Measurements from ENCODE around the gene OSBPL8. TPM values are rescaled to one million over a fixed set of nuclear protein-coding genes. Genes with fewer than 3 reads are reported as not detected.

OSBPL8 gene
- total RNA-seq, 2 experiments from 2014 or later, result 25.0 to 61.3 TPM

DNA sequence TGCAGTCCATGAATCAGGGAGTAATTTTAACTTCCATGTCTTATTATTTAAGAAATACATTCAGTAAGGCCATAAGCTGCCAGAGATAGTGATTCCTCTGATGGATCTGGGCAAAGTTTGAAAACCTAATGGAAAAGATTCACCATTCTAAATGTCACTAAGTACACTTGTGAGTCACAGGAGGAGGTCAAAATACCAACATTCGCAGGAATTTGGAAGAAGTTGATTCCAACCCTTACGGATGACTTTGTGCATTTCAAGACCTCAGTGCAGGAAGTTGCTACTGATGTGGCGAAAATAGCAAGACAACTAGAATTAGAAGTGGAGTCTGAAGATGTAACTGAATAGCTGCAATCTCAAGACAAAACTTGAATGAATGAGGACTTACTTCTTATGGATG, 69.8 kb downstream of the OSBPL8 start:
- no peaks in the 10 kb centered on the region for H3K4me1 ChIP-seq (ENCODE audit: insufficient read depth, low read length, poor library complexity, severe bottlenecking)
- H4K20me1 ChIP-seq (ENCODE audit: insufficient read depth, low read length), result no peaks in the 10 kb centered on the region
- peaks cover 24% of the 10 kb centered on the region for H3K9me3 ChIP-seq (ENCODE audit: low read length)
- no peak overlapping the region for H2AFZ ChIP-seq (ENCODE audit: low read length)
- no peak overlapping the region for H3K27ac ChIP-seq (ENCODE audit: low read depth, low read length, poor library complexity, severe bottlenecking)
- no peak for DNase-seq (ENCODE audit: low spot score)
- CTCF ChIA-PET (ENCODE audit: unreplicated experiment), result interaction anchor here (0.7 kb wide), 1 partner anchor 21 kb away, joined by 3 read pairs; no protein-coding TSS in a partner anchor
- H3K36me3 ChIP-seq (ENCODE audit: insufficient read depth, low read length), result peaks cover 46% of the 10 kb centered on the region
- no peaks in the 10 kb centered on the region; the same call in 1 of the 2 replicates for H3K79me2 ChIP-seq (ENCODE audit: insufficient read depth, low read depth, low read length)
- no TSS peak for BruUV-seq (replicated peaks)
- H3K9me2 ChIP-seq (ENCODE audit: insufficient read depth, low read length), result no peaks in the 10 kb centered on the region
- POLR2A ChIA-PET, result interaction anchor here (0.6 kb wide), 1 partner anchor 15 kb away, joined by 4 read pairs; no protein-coding TSS in a partner anchor
- TF ChIP-seq EZH2phosphoT487 (IDR thresholded peaks at IDR 0.05; ENCODE audit: borderline replicate concordance, low read depth, low read length), result no peak
- TF ChIP-seq, protein P1, sequence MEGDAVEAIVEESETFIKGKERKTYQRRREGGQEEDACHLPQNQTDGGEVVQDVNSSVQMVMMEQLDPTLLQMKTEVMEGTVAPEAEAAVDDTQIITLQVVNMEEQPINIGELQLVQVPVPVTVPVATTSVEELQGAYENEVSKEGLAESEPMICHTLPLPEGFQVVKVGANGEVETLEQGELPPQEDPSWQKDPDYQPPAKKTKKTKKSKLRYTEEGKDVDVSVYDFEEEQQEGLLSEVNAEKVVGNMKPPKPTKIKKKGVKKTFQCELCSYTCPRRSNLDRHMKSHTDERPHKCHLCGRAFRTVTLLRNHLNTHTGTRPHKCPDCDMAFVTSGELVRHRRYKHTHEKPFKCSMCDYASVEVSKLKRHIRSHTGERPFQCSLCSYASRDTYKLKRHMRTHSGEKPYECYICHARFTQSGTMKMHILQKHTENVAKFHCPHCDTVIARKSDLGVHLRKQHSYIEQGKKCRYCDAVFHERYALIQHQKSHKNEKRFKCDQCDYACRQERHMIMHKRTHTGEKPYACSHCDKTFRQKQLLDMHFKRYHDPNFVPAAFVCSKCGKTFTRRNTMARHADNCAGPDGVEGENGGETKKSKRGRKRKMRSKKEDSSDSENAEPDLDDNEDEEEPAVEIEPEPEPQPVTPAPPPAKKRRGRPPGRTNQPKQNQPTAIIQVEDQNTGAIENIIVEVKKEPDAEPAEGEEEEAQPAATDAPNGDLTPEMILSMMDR (conservative IDR thresholded peaks at IDR 0.05; ENCODE audit: low read length), result no peak
- H3K4me3 ChIP-seq (ENCODE audit: low read depth, low read length, poor library complexity, severe bottlenecking), result no peak overlapping the region
- intact Hi-C loops (cut with micrococcal nuclease; ENCODE audit: unreplicated experiment), result no loop called here
- no peak overlapping the region for H3K4me2 ChIP-seq (ENCODE audit: low read length)

DNA sequence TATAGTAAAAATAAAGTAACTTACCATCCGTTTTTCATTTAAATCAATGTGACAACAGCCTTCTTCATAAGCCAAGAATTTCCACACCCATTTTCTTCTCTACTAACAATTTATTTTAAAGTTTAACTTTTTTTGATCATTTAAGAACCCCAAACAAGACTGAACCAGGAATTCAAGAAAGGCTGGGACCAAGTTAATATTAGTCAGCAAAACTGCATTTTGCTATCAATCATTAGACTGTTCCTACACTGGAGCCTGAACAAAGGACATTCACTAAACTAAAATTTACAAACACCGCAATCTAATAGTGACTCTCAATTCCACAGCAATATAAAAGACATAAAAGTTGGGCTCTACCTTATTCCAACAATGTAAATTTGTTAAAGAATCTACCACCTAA, 73.6 kb downstream of the OSBPL8 start:
- no peak overlapping the region for H3K4me3 ChIP-seq (ENCODE audit: low read depth, low read length, poor library complexity, severe bottlenecking)
- no peaks in the 10 kb centered on the region for H3K79me2 ChIP-seq (ENCODE audit: insufficient read depth, low read depth, low read length)
- H2AFZ ChIP-seq (ENCODE audit: low read length), result no peak overlapping the region
- no peak for DNase-seq (ENCODE audit: low spot score)
- no TSS peak for BruUV-seq (replicated peaks)
- H3K27ac ChIP-seq (ENCODE audit: low read depth, low read length, poor library complexity, severe bottlenecking), result no peak overlapping the region
- peaks cover 38% of the 10 kb centered on the region for H3K36me3 ChIP-seq (ENCODE audit: insufficient read depth, low read length)
- no peak overlapping the region for H3K4me2 ChIP-seq (ENCODE audit: low read length)
- H3K9me2 ChIP-seq (ENCODE audit: insufficient read depth, low read length), result no peaks in the 10 kb centered on the region
- POLR2A ChIA-PET, result interaction anchor here (0.5 kb wide), 1 partner anchor 196 kb away, joined by 3 read pairs; no protein-coding TSS in a partner anchor
- no peaks in the 10 kb centered on the region for H4K20me1 ChIP-seq (ENCODE audit: insufficient read depth, low read length)
- no peaks in the 10 kb centered on the region for H3K4me1 ChIP-seq (ENCODE audit: insufficient read depth, low read length, poor library complexity, severe bottlenecking)
- no peak for TF ChIP-seq EZH2phosphoT487 (IDR thresholded peaks at IDR 0.05; ENCODE audit: borderline replicate concordance, low read depth, low read length)
- TF ChIP-seq, protein P1 (conservative IDR thresholded peaks at IDR 0.05; ENCODE audit: low read length), result no peak
- intact Hi-C loops (cut with micrococcal nuclease; ENCODE audit: unreplicated experiment), result no loop called here
- CTCF ChIA-PET (ENCODE audit: unreplicated experiment), result no interaction called here
- 0 out of 2 replicates have a peak, but pooled peaks cover 6% of the 10 kb centered on the region for H3K9me3 ChIP-seq (ENCODE audit: low read length)

DNA sequence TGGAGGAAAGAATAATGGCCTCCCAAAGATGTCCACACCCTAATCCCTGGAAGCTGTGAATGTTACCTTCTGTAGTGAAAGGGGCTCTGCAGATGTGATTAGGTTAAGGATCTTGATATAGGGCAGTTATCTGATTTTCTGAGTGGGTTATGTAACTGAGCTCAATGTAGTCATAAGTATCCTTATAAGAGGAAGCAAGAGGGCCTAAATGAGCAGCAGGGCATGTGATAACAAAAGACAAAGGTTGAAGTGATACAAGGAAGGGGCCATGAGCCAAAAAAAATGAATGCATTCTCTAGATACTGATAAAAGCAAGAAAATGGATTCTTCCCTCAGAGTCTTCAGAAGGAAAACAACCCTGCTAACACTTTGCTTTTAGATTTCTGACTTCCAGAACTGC, 78.8 kb downstream of the OSBPL8 start:
- no peaks in the 10 kb centered on the region for H3K4me1 ChIP-seq (ENCODE audit: insufficient read depth, low read length, poor library complexity, severe bottlenecking)
- TF ChIP-seq, protein P1 (conservative IDR thresholded peaks at IDR 0.05; ENCODE audit: low read length), result no peak
- no peak for TF ChIP-seq EZH2phosphoT487 (IDR thresholded peaks at IDR 0.05; ENCODE audit: borderline replicate concordance, low read depth, low read length)
- DNase-seq (ENCODE audit: low spot score), result no peak
- BruUV-seq (replicated peaks), result no TSS peak
- no peaks in the 10 kb centered on the region for H3K9me2 ChIP-seq (ENCODE audit: insufficient read depth, low read length)
- H3K36me3 ChIP-seq (ENCODE audit: insufficient read depth, low read length), result peaks cover 5% of the 10 kb centered on the region; the same call in 1 of the 2 replicates
- no peak overlapping the region for H3K4me2 ChIP-seq (ENCODE audit: low read length)
- no peak overlapping the region for H2AFZ ChIP-seq (ENCODE audit: low read length)
- no peaks in the 10 kb centered on the region for H4K20me1 ChIP-seq (ENCODE audit: insufficient read depth, low read length)
- no peaks in the 10 kb centered on the region for H3K9me3 ChIP-seq (ENCODE audit: low read length)
- ChIA-PET POLR2A (interaction anchor here (0.6 kb wide), 1 partner anchor 25 kb away, joined by 3 read pairs; no protein-coding TSS in a partner anchor), CTCF (ENCODE audit: unreplicated experiment) (no interaction called here)
- H3K27ac ChIP-seq (ENCODE audit: low read depth, low read length, poor library complexity, severe bottlenecking), result no peak overlapping the region
- H3K79me2 ChIP-seq (ENCODE audit: insufficient read depth, low read depth, low read length), result peaks cover 6% of the 10 kb centered on the region; the same call in 1 of the 2 replicates
- no peak overlapping the region for H3K4me3 ChIP-seq (ENCODE audit: low read depth, low read length, poor library complexity, severe bottlenecking)
- intact Hi-C loops (cut with micrococcal nuclease; ENCODE audit: unreplicated experiment), result no loop called here
